HG03432 (cell line): ENCODE data around the gene PIGN.

Experiments used
- ATAC-seq: cut with Tn5 transposase; IDR thresholded peaks from one replicate; pipeline ENCODE4 v1.9.1; 2021; ENCODE audit warnings: mild to moderate bottlenecking, moderate library complexity; ENCODE audit not compliant: unreplicated experiment

The PIGN gene

GRCh38 chr18:62018759-62019041 lies 168.2 kb downstream of the PIGN start:
- ATAC-seq, result no peak

GRCh38 chr18:62018034-62018758 lies 168.7 kb downstream of the PIGN start:
- ATAC-seq, result no peak

GRCh38 chr18:62017618-62018017 lies 169.2 kb downstream of the PIGN start:
- ATAC-seq, result no peak

GRCh38 chr18:62011416-62011815 lies 175.4 kb downstream of the PIGN start:
- ATAC-seq, result no peak

- no peak for ATAC-seq
Measured at GRCh38 chr18:62009521-62009920, 177.3 kb downstream of the PIGN start.

GRCh38 chr18:62001396-62001795 lies 185.5 kb downstream of the PIGN start:
- ATAC-seq, result no peak

GRCh38 chr18:61998957-61999356 lies 187.9 kb downstream of the PIGN start:
- no peak for ATAC-seq

GRCh38 chr18:61998335-61998734 lies 188.5 kb downstream of the PIGN start:
- no peak for ATAC-seq

GRCh38 chr18:61995618-61996017 lies 191.2 kb downstream of the PIGN start:
- no peak for ATAC-seq

GRCh38 chr18:61993831-61994230 lies 193.0 kb downstream of the PIGN start:
- ATAC-seq, result no peak

GRCh38 chr18:61992923-61993322 lies 193.9 kb downstream of the PIGN start:
- ATAC-seq, result no peak

GRCh38 chr18:61992285-61992684 lies 194.6 kb downstream of the PIGN start:
- ATAC-seq, result no peak

GRCh38 chr18:61991836-61992235 lies 195.0 kb downstream of the PIGN start:
- no peak for ATAC-seq

GRCh38 chr18:61991201-61991600 lies 195.7 kb downstream of the PIGN start:
- ATAC-seq, result no peak
